ENCODE results near the gene SLC2A4RG. TPM values are rescaled to one million over a fixed set of nuclear protein-coding genes. Genes with fewer than 3 reads are reported as not detected.
A peak's percentile ranks its signal among the peaks of the same experiment; 100 is the strongest.

SLC2A4RG gene, protein sequence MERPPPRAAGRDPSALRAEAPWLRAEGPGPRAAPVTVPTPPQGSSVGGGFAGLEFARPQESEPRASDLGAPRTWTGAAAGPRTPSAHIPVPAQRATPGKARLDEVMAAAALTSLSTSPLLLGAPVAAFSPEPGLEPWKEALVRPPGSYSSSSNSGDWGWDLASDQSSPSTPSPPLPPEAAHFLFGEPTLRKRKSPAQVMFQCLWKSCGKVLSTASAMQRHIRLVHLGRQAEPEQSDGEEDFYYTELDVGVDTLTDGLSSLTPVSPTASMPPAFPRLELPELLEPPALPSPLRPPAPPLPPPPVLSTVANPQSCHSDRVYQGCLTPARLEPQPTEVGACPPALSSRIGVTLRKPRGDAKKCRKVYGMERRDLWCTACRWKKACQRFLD
- total RNA-seq = 2.8 TPM

DNA sequence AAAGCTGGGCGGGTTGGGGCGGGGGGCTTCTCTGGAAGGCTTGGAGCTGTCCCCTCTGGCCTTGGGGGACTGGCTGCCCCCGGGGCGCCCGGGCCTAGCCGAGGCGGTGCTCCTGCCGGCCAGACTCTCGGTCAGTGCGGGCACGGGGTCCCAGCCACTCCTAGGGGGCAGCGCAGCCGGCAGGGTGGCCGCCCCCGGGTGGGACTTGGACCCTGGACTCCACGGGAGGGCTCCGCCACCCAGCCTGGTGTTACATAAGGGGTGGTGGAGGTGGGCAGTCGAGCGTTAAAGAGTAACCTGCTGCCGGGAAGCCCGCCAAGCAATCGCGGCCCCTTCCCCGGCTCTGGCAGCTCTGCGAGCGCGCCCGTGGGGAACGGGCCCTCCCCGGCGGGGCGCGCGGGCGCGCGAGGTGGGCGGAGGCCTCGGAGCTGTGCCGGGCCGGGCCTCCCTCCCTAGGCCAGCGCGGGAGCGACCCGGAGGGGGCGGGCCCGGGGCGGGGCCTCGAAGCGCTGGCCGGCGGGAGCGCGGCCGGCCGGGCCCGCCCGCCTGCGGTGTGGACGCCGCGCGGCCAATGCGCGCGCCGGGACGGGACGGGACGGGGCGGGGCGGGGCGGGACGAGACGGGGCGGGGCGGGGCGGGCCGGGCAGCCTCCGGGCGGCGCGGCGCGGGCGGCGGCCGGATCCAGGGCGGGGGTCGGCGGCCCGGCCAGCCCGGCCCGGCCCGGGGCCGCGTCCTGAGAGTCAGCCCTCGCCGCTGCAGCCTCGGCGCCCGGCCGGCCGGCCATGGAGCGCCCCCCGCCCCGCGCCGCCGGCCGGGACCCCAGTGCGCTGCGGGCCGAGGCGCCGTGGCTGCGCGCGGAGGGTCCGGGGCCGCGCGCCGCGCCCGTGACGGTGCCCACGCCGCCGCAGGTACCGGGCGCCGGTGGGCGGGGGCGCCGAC, at the start of gene SLC2A4RG:
SLC2A4RG (plus strand) TSS at position 647 of the 940 bp plus-strand sequence; CDS start at position 784, 137 bp downstream.
- DNase-seq = peak; percentile 45

DNA sequence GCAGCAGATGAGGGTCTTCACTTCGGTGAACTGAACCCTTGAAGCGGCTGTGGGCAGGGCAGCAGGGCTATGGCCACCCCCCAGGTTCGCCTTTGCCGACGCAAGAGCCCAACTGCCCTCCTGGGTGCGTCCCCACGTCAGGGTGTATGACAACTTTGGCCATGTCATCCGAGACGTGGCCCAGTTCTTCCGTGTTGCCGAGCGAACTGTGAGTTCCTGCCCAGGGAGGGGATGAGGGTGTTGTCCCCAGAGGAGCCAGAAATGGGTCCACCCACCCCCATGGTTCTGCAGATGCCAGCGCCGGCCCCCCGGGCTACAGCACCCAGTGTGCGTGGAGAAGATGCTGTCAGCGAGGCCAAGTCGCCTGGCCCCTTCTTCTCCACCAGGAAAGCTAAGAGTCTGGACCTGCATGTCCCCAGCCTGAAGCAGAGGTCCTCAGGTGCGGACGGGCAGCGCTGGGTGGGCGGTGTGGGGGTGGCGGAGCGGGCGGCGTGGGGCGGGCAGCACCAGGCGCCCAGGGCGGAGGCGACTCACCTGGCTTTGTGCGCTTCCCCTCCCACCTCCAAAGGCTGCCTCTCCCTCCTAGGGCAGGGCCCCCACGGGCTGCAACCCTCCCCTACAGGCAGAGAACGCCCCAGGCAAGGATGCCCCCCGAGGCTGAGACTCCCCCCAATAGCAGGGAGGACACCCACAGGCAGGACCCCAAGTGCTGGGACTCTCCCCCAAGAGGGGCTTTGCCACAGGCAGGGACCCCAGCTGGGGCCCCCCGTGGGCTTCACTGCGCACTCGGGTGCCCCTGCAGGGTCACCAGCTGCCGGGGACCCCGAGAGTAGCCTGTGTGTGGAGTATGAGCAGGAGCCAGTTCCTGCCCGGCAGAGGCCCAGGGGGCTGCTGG, 49.3 kb upstream of the SLC2A4RG start:
- no peak for DNase-seq

DNA sequence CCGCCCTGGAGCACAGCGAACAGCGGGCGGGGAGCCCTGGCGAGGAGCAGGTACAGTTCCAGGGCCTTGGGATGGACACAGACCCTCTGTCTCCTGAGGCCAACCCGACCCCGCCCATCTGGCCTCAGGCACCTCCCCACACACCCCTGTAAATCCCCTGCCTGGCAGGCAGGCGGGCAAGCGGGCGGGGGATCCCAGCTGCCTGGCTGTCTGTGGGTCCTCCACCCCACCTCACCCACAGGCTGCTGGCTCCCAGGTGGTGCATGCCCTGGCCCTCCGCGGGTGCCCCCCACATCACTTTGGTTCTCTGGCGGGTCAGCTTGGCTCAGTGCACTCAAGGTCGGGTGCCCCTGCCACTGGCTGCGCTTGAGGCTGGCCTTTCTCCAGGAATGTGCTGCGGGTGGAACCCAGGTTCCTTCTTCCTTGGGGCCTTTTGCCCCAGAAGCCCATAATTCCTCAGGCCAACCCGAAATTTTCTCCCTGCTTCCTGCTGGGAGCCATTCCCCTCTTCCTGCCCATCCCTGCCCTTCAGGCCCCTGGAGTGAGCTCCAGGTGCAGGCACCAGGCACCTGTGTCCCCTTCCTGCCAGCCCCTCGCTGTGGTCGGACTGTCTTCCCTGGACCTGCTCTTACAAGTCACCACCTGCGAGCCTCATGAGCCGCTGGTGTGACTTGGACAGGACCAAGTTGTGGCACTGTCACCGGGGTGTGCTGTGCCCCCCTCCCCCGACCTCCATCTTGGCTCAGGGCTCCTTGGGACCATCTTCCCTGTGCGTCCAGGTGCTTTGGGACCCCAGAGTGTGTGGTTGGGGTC, 48.5 kb upstream of the SLC2A4RG start:
- DNase-seq = no peak

DNA sequence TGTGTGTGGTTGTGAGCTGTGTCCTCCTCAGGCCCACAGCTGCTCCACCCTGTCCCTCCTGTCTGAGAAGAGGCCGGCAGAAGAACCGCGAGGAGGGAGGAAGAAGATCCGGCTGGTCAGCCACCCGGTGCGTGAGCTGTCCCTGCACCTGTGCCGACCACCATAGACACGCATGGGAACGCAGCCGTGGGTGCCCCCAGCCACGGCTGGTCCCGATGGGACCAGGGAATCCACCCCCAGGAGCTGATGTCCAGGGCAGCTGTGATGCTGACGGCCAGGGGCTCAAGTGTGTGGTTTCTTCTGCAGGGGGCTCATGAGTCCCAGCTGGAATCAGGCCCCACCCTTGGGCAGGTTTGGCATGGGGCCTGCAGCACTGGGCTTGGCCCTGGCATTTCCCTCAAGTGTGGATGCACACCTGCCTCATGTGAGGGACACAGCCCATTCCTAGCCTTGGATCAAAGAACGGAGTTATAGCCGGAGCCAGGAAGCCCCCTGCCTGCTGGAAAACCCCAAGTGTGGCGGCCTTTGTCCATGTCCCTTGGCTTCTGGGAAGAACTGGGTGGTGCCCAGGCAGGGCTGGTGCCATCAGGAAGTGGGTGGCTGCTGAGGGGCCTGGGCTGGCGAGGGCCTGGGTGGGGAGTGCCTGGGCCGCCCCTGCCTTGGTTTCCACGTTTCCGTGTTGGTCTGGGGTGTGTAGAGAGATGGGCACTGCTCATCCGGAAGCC, 47.7 kb upstream of the SLC2A4RG start:
- DNase-seq = no peak

GRCh38 chr20:63692436-63693082, 47.0 kb upstream of the SLC2A4RG start:
- DNase-seq = no peak

DNA sequence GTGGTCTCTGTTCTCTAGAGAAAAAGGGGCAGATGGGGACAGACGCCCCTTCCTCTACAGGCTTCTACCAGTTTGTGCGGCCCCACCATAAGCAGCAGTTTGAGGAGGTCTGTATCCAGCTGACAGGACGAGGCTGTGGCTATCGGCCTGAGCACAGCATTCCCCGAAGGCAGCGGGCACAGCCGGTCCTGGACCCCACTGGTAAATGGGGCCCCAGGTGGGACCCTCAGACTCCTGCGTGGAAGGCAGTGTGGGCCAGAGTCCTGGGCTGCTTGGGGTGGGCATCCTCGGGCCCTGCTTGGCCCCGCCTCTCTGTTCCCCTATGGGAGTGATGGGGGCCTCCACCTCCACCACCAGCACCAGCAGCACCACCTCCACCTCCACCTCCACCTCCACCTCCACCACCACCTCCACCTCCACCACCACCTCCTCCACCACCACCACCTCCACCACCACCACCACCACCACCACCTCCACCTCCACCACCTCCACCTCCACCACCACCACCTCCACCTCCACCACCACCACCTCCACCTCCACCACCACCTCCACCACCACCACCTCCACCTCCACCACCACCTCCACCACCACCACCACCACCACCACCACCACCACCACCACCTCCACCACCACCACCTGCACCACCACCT, 46.4 kb upstream of the SLC2A4RG start:
- DNase-seq = no peak

- no peak for DNase-seq
These were observed 45.6 kb upstream of the SLC2A4RG start for GRCh38 chr20:63693733-63694583.

DNA sequence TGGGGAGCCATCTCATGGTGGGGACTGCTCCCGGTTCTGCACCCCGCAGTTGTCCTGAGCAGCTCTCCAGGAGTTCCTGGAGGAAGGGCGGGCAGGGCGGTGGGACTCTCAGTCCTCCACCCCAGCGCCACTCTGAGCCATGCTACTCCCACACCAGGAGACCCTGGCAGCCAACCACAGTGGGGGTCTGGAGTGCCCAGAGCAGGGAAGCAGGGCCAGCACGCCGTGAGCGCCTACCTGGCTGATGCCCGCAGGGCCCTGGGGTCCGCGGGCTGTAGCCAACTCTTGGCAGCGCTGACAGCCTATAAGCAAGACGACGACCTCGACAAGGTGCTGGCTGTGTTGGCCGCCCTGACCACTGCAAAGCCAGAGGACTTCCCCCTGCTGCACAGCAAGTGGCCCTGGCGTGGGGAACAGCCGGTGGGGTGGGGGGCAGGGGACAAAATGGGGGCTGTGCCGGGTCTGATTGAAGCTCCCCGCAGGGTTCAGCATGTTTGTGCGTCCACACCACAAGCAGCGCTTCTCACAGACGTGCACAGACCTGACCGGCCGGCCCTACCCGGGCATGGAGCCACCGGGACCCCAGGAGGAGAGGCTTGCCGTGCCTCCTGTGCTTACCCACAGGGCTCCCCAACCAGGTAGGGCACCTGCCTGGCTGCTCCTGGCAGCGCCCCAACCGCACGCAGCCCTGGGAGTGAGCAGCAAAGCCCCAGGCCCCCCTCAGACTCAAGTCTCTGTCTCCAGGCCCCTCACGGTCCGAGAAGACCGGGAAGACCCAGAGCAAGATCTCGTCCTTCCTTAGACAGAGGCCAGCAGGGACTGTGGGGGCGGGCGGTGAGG, 44.8 kb upstream of the SLC2A4RG start:
- DNase-seq = no peak

GRCh38 chr20:63695424-63696305, 43.9 kb upstream of the SLC2A4RG start:
- DNase-seq = no peak

DNA sequence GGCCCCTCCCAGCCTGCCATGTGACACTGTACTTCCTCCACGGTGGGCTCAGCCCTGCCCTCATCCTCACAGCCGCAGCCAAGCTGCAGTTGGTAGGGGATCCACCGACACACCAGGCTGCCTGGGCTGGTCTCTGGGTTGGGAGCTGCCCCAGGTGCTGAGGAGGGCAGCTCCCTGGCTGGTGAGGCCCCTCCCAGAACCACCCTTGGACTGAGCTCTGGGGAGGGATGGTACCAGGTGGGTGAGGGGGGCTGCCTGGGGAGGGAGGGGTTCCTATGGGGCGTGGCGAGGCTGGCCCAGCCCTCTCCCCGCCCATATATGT, 43.3 kb upstream of the SLC2A4RG start:
- DNase-seq = no peak

- no peak for DNase-seq
These were observed 42.8 kb upstream of the SLC2A4RG start, which contains the start of gene TNFRSF6B for GRCh38 chr20:63696628-63697356. TSS of gene TNFRSF6B (plus strand) at chr20:63696652. CDS start at chr20:63696768, 116 bp downstream.

GRCh38 chr20:63697357-63697867, 42.2 kb upstream of the SLC2A4RG start:
- DNase-seq = no peak

DNA sequence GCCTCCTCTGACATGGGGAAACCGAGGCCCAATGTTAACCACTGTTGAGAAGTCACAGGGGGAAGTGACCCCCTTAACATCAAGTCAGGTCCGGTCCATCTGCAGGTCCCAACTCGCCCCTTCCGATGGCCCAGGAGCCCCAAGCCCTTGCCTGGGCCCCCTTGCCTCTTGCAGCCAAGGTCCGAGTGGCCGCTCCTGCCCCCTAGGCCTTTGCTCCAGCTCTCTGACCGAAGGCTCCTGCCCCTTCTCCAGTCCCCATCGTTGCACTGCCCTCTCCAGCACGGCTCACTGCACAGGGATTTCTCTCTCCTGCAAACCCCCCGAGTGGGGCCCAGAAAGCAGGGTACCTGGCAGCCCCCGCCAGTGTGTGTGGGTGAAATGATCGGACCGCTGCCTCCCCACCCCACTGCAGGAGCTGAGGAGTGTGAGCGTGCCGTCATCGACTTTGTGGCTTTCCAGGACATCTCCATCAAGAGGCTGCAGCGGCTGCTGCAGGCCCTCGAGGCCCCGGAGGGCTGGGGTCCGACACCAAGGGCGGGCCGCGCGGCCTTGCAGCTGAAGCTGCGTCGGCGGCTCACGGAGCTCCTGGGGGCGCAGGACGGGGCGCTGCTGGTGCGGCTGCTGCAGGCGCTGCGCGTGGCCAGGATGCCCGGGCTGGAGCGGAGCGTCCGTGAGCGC, 41.6 kb upstream of the SLC2A4RG start:
- DNase-seq = no peak

GRCh38 chr20:63698739-63699465, 40.7 kb upstream of the SLC2A4RG start:
- no peak for DNase-seq

All from occipital lobe (tissue), 2 donors.